Effector CD8-positive, alpha-beta T cell (primary cell): ENCODE results near the gene ZDHHC8.

ENCODE experiments used
- DNase-seq: peaks from one replicate; lab custom pipeline; 2025; lab: John Stamatoyannopoulos, UW
- total RNA-seq, 4 experiments: gene quantifications; one replicate each; lab custom pipeline; 2026; lab: John Stamatoyannopoulos, UW

ZDHHC8 gene
- total RNA-seq = 38.5 to 70.9 (median 53.9) reads per million in 4 experiments

- peak; percentile 34 for DNase-seq
Observed at GRCh38 chr22:20131597-20131858, at the start of gene ZDHHC8. ZDHHC8 (plus strand) TSS chr22:20131804; CDS start chr22:20131948, 144 bp downstream.

- DNase-seq = no peak
Observed at GRCh38 chr22:20083157-20083890, 48.3 kb upstream of the ZDHHC8 start.

- DNase-seq = no peak
Observed at GRCh38 chr22:20083891-20084546, 47.6 kb upstream of the ZDHHC8 start.

GRCh38 chr22:20084547-20085413 is 46.8 kb upstream of the ZDHHC8 start:
- no peak for DNase-seq

- DNase-seq = no peak
Observed at GRCh38 chr22:20085651-20086050, 46.0 kb upstream of the ZDHHC8 start.

GRCh38 chr22:20086101-20086599 is 45.5 kb upstream of the ZDHHC8 start:
- DNase-seq = no peak

GRCh38 chr22:20086763-20087162 is 44.8 kb upstream of the ZDHHC8 start:
- no peak for DNase-seq

- DNase-seq = no peak
Observed at GRCh38 chr22:20087319-20088262, 44.0 kb upstream of the ZDHHC8 start.

- no peak for DNase-seq
Observed at GRCh38 chr22:20088263-20088648, 43.3 kb upstream of the ZDHHC8 start.

GRCh38 chr22:20089226-20089976 is 42.2 kb upstream of the ZDHHC8 start:
- no peak for DNase-seq

- DNase-seq = no peak
Observed at GRCh38 chr22:20089977-20090729, 41.5 kb upstream of the ZDHHC8 start.

- no peak for DNase-seq
Observed at GRCh38 chr22:20090730-20091240, 40.8 kb upstream of the ZDHHC8 start.

- DNase-seq = no peak
Observed at GRCh38 chr22:20091690-20092476, 39.7 kb upstream of the ZDHHC8 start.

GRCh38 chr22:20092477-20092854 is 39.1 kb upstream of the ZDHHC8 start:
- no peak for DNase-seq

- DNase-seq = no peak
Observed at GRCh38 chr22:20093418-20094196, 38.0 kb upstream of the ZDHHC8 start.

GRCh38 chr22:20094197-20094807 is 37.3 kb upstream of the ZDHHC8 start:
- no peak for DNase-seq

- no peak for DNase-seq
Observed at GRCh38 chr22:20095521-20095920, 36.1 kb upstream of the ZDHHC8 start.
